CD14-positive monocyte (primary cell): ENCODE data around the gene PACSIN1. TPM values are rescaled to one million over a fixed set of nuclear protein-coding genes. Genes with fewer than 3 reads are reported as not detected.

ENCODE experiments used
- DNase-seq, 3 donors: peaks; one replicate each; pipeline ENCODE4 v3.0.0-alpha.2; 2011 to 2022
- H2AFZ ChIP-seq: 2 replicates; pipeline ENCODE4 v1.6.0; 2012; ENCODE audit warnings: mild to moderate bottlenecking, low read depth, low read length, inconsistent platforms; ENCODE audit not compliant: insufficient read depth, poor library complexity, severe bottlenecking
- H3K27ac ChIP-seq, 2 donors: 1 replicate in 1 of 2; 2 replicates in 1 of 2; pipeline ENCODE4 v1.5.1; 2012 to 2013; ENCODE audit warnings: low read length in 2 of 2, control low read depth in 1 of 2, inconsistent platforms in 1 of 2, low read depth in 1 of 2, mild to moderate bottlenecking in 1 of 2
- H3K27me3 ChIP-seq, 2 donors: one replicate each; pipeline versions ENCODE4 v1.6.0 to v1.6.1; 2011 to 2013; ENCODE audit warnings: low read length in 2 of 2; ENCODE audit not compliant: control insufficient read depth in 2 of 2, insufficient read depth in 2 of 2
- H3K36me3 ChIP-seq, 2 donors: replicated peaks in 1 of 2; 1 replicate in 1 of 2; 2 replicates in 1 of 2; pipeline versions ENCODE4 v1.5.1 to v1.6.1; 2012 to 2013; ENCODE audit warnings: low read length in 2 of 2, control low read depth in 1 of 2, inconsistent platforms in 1 of 2, mild to moderate bottlenecking in 1 of 2; ENCODE audit not compliant: insufficient read depth in 2 of 2, control insufficient read depth in 1 of 2
- H3K4me1 ChIP-seq, 2 donors: 1 replicate in 1 of 2; 2 replicates in 1 of 2; pipeline versions ENCODE4 v1.5.1 to v1.6.1; 2012 to 2013; ENCODE audit warnings: low read length in 2 of 2, control low read depth in 1 of 2, inconsistent platforms in 1 of 2, mild to moderate bottlenecking in 1 of 2, moderate library complexity in 1 of 2; ENCODE audit not compliant: insufficient read depth in 2 of 2, control insufficient read depth in 1 of 2
- H3K4me2 ChIP-seq: replicated peaks from 2 replicates; pipeline ENCODE3; 2012; ENCODE audit warnings: low read length, moderate library complexity, mild to moderate bottlenecking; ENCODE audit not compliant: poor library complexity, severe bottlenecking; ENCODE audit errors: extremely low read depth
- H3K4me3 ChIP-seq, 3 experiments: fragments of 200-600 bp in 1 of 3; sonication (generic) in 1 of 3; replicated peaks in 1 of 3; 1 replicate in 2 of 3; 2 replicates in 1 of 3; pipeline ENCODE4 v1.5.1; 2011 to 2013; ENCODE audit warnings: low read length in 3 of 3, mild to moderate bottlenecking in 3 of 3, control low read depth in 2 of 3, low read depth in 2 of 3, inconsistent platforms in 1 of 3, moderate library complexity in 1 of 3
- H3K79me2 ChIP-seq: 2 replicates; pipeline ENCODE4 v1.6.0; 2012; ENCODE audit warnings: mild to moderate bottlenecking, control low read depth, inconsistent platforms, low read length, moderate library complexity; ENCODE audit not compliant: insufficient read depth
- H3K9ac ChIP-seq: 2 replicates; pipeline ENCODE4 v1.6.0; 2017; ENCODE audit warnings: low read length, mild to moderate bottlenecking; ENCODE audit not compliant: insufficient read depth, poor library complexity, severe bottlenecking
- H3K9me3 ChIP-seq, 2 donors: replicated peaks in 1 of 2; 1 replicate in 1 of 2; 2 replicates in 1 of 2; pipeline versions ENCODE4 v1.5.1 to v1.6.1; 2012 to 2013; ENCODE audit warnings: low read length in 2 of 2, control low read depth in 1 of 2; ENCODE audit not compliant: control insufficient read depth in 1 of 2, insufficient read depth in 1 of 2
- H4K20me1 ChIP-seq: 2 replicates; pipeline ENCODE4 v1.6.0; 2012; ENCODE audit warnings: mild to moderate bottlenecking, low read length, control low read depth, moderate library complexity; ENCODE audit not compliant: insufficient read depth
- H3K27ac Mint-ChIP-seq, 7 donors: one replicate each; pipeline ENCODE4 v1.8.0; 2020; ENCODE audit warnings: mild to moderate bottlenecking in 7 of 7, mixed read lengths in 7 of 7, moderate library complexity in 6 of 7, inconsistent platforms in 2 of 7
- H3K27me3 Mint-ChIP-seq, 3 donors: one replicate each; pipeline ENCODE4 v1.8.0; 2021 to 2022; ENCODE audit warnings: low read depth in 3 of 3, mild to moderate bottlenecking in 3 of 3, mixed read lengths in 3 of 3, moderate library complexity in 3 of 3, inconsistent platforms in 1 of 3
- H3K36me3 Mint-ChIP-seq, 2 donors: one replicate each; pipeline ENCODE4 v1.8.0; 2020; ENCODE audit warnings: mixed read lengths in 2 of 2, inconsistent platforms in 1 of 2, mild to moderate bottlenecking in 1 of 2
- H3K4me1 Mint-ChIP-seq: one replicate; pipeline ENCODE4 v1.8.0; 2020; ENCODE audit warnings: mild to moderate bottlenecking, mixed read lengths
- H3K4me3 Mint-ChIP-seq, 2 donors: one replicate each; pipeline ENCODE4 v1.8.0; 2020; ENCODE audit warnings: mild to moderate bottlenecking in 2 of 2, mixed read lengths in 2 of 2, moderate library complexity in 1 of 2
- H3K9me3 Mint-ChIP-seq, 7 donors: one replicate each; pipeline ENCODE4 v1.8.0; 2020 to 2022; ENCODE audit warnings: mixed read lengths in 7 of 7, mild to moderate bottlenecking in 6 of 7, moderate library complexity in 6 of 7, inconsistent platforms in 2 of 7
- WGBS: methylation state at CpG from one replicate; pipeline ENCODE4 v1.1.5; 2013; ENCODE audit warnings: missing lambda C conversion rate; ENCODE audit not compliant: insufficient coverage; 5-methylcytosine and 5-hydroxymethylcytosine counted together
- intact Hi-C, 2 donors: fragments of 100-400 bp; cut with micrococcal nuclease; formaldehyde crosslinking; loops; one replicate each; pipeline versions ENCODE4 v1.15.0 to v1.15.1; 2023
- polyA plus RNA-seq, 3 donors: library from polyadenylated mRNA; depleted of rRNA in 1 of 3; unstranded in 2 of 3; stranded (reverse) in 1 of 3; fragments of 300-500 nt in 2 of 3; fragments of >200 nt in 1 of 3; fragmentation: Illumina TruSeq in 2 of 3; gene quantifications; 1 replicate in 2 of 3; 2 replicates in 1 of 3; pipeline ENCODE4 v1.2.3, GENCODE V29; 2012 to 2021
- TF ChIP-seq, protein P1 (sequence below): fragments of 200-600 bp; IDR thresholded peaks from one replicate; pipeline ENCODE4 v1.8.0; 2022; ENCODE audit warnings: antibody characterized with exemption, mild to moderate bottlenecking

The PACSIN1 gene
- polyA plus RNA-seq, 3 donors, result not detected

DNA sequence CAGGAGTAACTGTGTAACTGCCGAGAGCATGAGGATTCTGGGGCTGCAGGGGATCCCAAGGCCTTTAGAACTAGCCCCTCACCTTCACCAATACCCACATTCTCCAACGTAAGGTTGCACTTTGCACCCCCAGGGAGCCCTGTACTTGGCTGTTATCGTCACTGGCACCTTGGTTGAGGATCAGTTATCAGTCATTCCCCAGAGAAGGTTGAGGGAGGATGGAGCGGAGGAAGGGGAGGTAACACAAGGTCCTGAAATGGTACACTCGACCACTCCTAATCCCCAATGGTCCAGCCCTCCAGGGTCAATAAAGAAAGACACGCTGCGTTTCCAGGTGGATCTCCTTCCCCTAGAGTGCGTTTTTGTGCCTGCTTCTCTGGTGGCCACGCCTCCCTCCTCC, 91.4 kb downstream of the PACSIN1 start:
- no peak overlapping the region for H3K27ac Mint-ChIP-seq
- TF ChIP-seq, protein P1, sequence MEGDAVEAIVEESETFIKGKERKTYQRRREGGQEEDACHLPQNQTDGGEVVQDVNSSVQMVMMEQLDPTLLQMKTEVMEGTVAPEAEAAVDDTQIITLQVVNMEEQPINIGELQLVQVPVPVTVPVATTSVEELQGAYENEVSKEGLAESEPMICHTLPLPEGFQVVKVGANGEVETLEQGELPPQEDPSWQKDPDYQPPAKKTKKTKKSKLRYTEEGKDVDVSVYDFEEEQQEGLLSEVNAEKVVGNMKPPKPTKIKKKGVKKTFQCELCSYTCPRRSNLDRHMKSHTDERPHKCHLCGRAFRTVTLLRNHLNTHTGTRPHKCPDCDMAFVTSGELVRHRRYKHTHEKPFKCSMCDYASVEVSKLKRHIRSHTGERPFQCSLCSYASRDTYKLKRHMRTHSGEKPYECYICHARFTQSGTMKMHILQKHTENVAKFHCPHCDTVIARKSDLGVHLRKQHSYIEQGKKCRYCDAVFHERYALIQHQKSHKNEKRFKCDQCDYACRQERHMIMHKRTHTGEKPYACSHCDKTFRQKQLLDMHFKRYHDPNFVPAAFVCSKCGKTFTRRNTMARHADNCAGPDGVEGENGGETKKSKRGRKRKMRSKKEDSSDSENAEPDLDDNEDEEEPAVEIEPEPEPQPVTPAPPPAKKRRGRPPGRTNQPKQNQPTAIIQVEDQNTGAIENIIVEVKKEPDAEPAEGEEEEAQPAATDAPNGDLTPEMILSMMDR, result no peak
- 95% methylated on average over 5 of the region's 9 CpGs for WGBS

DNA sequence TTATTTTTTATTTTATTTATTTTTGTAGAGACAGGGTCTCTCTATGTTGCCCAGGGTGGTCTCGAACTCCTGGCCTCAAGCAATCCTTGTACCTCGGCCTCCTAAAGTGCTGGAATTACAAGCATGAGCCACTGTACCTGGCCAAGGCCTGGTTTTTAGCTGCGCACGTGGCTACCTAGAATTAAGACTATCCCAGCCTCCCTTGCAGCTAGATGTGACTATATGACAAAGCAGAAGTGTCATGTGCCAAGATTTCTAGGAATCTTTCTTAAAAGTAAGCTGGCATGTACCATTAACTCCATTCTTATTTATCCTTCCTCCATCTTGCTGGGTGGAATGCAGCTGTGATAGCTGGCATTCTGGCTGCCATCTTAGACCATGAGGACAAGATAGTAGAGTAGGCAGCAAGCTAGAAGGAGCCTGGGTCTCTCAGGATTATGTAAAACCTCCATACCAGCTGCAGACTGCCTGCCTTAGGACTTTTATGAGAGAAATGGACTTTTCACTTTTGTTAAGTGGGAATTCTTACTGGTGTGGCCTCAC, 92.4 kb downstream of the PACSIN1 start:
- Histone ChIP-seq H3K4me3 (no peak overlapping the region), H3K27ac (no peak overlapping the region), H3K4me2 (no peak overlapping the region), H3K4me1 (no peaks in the 10 kb centered on the region), H4K20me1 (no peaks in the 10 kb centered on the region), H3K79me2 (no peaks in the 10 kb centered on the region), H3K9ac (no peak overlapping the region), H2AFZ (no peak overlapping the region), H3K9me3 (no peaks in the 10 kb centered on the region), H3K36me3 (no peaks in the 10 kb centered on the region), H3K27me3 (no peaks in the 10 kb centered on the region)
- DNase-seq, result no peak
- intact Hi-C loops, result no loop called here
- H3K27me3 Mint-ChIP-seq, result peaks cover 6 to 7% (median 6%) of the 10 kb centered on the region in 3 donors
- H3K27ac Mint-ChIP-seq, result no peak overlapping the region
- H3K9me3 Mint-ChIP-seq, result peaks cover 0 to 5% (median 2%) of the 10 kb centered on the region in 7 donors
- H3K36me3 Mint-ChIP-seq, result no peaks in the 10 kb centered on the region
- H3K4me3 Mint-ChIP-seq, result no peak overlapping the region
- 93% methylated on average over 2 of the region's 4 CpGs for WGBS
- TF ChIP-seq, protein P1, result no peak
- H3K4me1 Mint-ChIP-seq, result peaks cover 15% of the 10 kb centered on the region

More for the DNA sequence above, 91.4 kb downstream of the PACSIN1 start:
- Histone ChIP-seq H3K9ac (no peak overlapping the region), H3K9me3 (no peaks in the 10 kb centered on the region), H3K27ac (no peak overlapping the region), H3K27me3 (no peaks in the 10 kb centered on the region), H2AFZ (no peak overlapping the region), H3K79me2 (no peaks in the 10 kb centered on the region), H3K36me3 (no peaks in the 10 kb centered on the region), H3K4me1 (no peaks in the 10 kb centered on the region), H3K4me2 (no peak overlapping the region), H3K4me3 (no peak overlapping the region), H4K20me1 (no peaks in the 10 kb centered on the region)
- no peaks in the 10 kb centered on the region for H3K36me3 Mint-ChIP-seq
- H3K27me3 Mint-ChIP-seq, result peaks cover 4 to 7% (median 6%) of the 10 kb centered on the region in 3 donors
- intact Hi-C loops, result no loop called here
- H3K4me3 Mint-ChIP-seq, result no peak overlapping the region
- no peak for DNase-seq
- H3K9me3 Mint-ChIP-seq, result peaks cover 0 to 5% (median 2%) of the 10 kb centered on the region in 7 donors
- peaks cover 15% of the 10 kb centered on the region for H3K4me1 Mint-ChIP-seq
